Stimulated activated memory B cell treated with anti-CD40 and anti-IgM and Interleukin-4, amounts not matched to agents 10 μg/mL and 1 μg/mL and 100 μg/mL, for 72 hours (primary cell): ENCODE data around the gene IGSF21.

Experiments
- ATAC-seq: fragments of 150-1000 bp; cut with Tn5 transposase; 2 replicates; pipeline ENCODE4 v1.10.0; 2021
- H3K27ac Mint-ChIP-seq: one replicate; pipeline ENCODE4 v1.8.0; 2022; ENCODE audit warnings: mild to moderate bottlenecking, mixed read lengths
- H3K27me3 Mint-ChIP-seq: one replicate; pipeline ENCODE4 v1.8.0; 2022; ENCODE audit warnings: mixed read lengths
- H3K36me3 Mint-ChIP-seq: one replicate; pipeline ENCODE4 v1.8.0; 2022; ENCODE audit warnings: mixed read lengths
- H3K4me1 Mint-ChIP-seq: one replicate; pipeline ENCODE4 v1.8.0; 2022; ENCODE audit warnings: mixed read lengths
- H3K4me3 Mint-ChIP-seq: one replicate; pipeline ENCODE4 v1.8.0; 2022; ENCODE audit warnings: mild to moderate bottlenecking, moderate library complexity, mixed read lengths
- H3K9me3 Mint-ChIP-seq: one replicate; pipeline ENCODE4 v1.8.0; 2022; ENCODE audit warnings: mixed read lengths

IGSF21 gene

GRCh38 chr1:18302788-18303413 is 195.3 kb downstream of the IGSF21 start:
- Mint-ChIP-seq H3K27ac (no peak overlapping the region), H3K9me3 (no peaks in the 10 kb centered on the region), H3K4me3 (no peak overlapping the region), H3K4me1 (no peaks in the 10 kb centered on the region), H3K36me3 (no peaks in the 10 kb centered on the region), H3K27me3 (peaks cover 14% of the 10 kb centered on the region)
- no peak for ATAC-seq

GRCh38 chr1:18304151-18304869 is 196.7 kb downstream of the IGSF21 start:
- Mint-ChIP-seq H3K27ac (no peak overlapping the region), H3K4me1 (no peaks in the 10 kb centered on the region), H3K27me3 (peaks cover 11% of the 10 kb centered on the region), H3K36me3 (no peaks in the 10 kb centered on the region), H3K4me3 (no peak overlapping the region), H3K9me3 (no peaks in the 10 kb centered on the region)
- ATAC-seq: no peak

GRCh38 chr1:18305182-18305795 is 197.7 kb downstream of the IGSF21 start:
- ATAC-seq: no peak
- Mint-ChIP-seq H3K27me3 (peaks cover 11% of the 10 kb centered on the region), H3K27ac (no peak overlapping the region), H3K36me3 (no peaks in the 10 kb centered on the region), H3K4me3 (no peak overlapping the region), H3K4me1 (no peaks in the 10 kb centered on the region), H3K9me3 (no peaks in the 10 kb centered on the region)

- H3K27me3 Mint-ChIP-seq: peaks cover 18% of the 10 kb centered on the region
- no peaks in the 10 kb centered on the region for H3K4me1 Mint-ChIP-seq
- no peak for ATAC-seq
- no peak overlapping the region for H3K27ac Mint-ChIP-seq
- H3K4me3 Mint-ChIP-seq: no peak overlapping the region
- H3K9me3 Mint-ChIP-seq: peaks cover 3% of the 10 kb centered on the region
- no peaks in the 10 kb centered on the region for H3K36me3 Mint-ChIP-seq
Observed at GRCh38 chr1:18307329-18307898, 199.8 kb downstream of the IGSF21 start.

GRCh38 chr1:18309552-18310155 is 202.1 kb downstream of the IGSF21 start:
- no peak for ATAC-seq
- Mint-ChIP-seq H3K36me3 (no peaks in the 10 kb centered on the region), H3K27ac (no peak overlapping the region), H3K9me3 (peaks cover 3% of the 10 kb centered on the region), H3K4me1 (no peaks in the 10 kb centered on the region), H3K4me3 (no peak overlapping the region), H3K27me3 (peaks cover 14% of the 10 kb centered on the region)

- peaks cover 14% of the 10 kb centered on the region for H3K27me3 Mint-ChIP-seq
- ATAC-seq: no peak
- peaks cover 7% of the 10 kb centered on the region for H3K9me3 Mint-ChIP-seq
- no peaks in the 10 kb centered on the region for H3K4me1 Mint-ChIP-seq
- H3K27ac Mint-ChIP-seq: no peak overlapping the region
- H3K36me3 Mint-ChIP-seq: no peaks in the 10 kb centered on the region
- no peak overlapping the region for H3K4me3 Mint-ChIP-seq
Observed at GRCh38 chr1:18312961-18313360, 205.4 kb downstream of the IGSF21 start.

- Mint-ChIP-seq H3K36me3 (no peaks in the 10 kb centered on the region), H3K27me3 (peaks cover 14% of the 10 kb centered on the region), H3K4me3 (no peak overlapping the region), H3K9me3 (peaks cover 7% of the 10 kb centered on the region), H3K27ac (no peak overlapping the region), H3K4me1 (no peaks in the 10 kb centered on the region)
- ATAC-seq: no peak
Observed at GRCh38 chr1:18313523-18313922, 205.9 kb downstream of the IGSF21 start.

- H3K4me3 Mint-ChIP-seq: no peak overlapping the region
- no peak overlapping the region for H3K27ac Mint-ChIP-seq
- H3K9me3 Mint-ChIP-seq: peaks cover 7% of the 10 kb centered on the region
- ATAC-seq: no peak
- no peaks in the 10 kb centered on the region for H3K36me3 Mint-ChIP-seq
- no peaks in the 10 kb centered on the region for H3K4me1 Mint-ChIP-seq
- H3K27me3 Mint-ChIP-seq: peaks cover 14% of the 10 kb centered on the region
Observed at GRCh38 chr1:18314399-18314798, 206.8 kb downstream of the IGSF21 start.

GRCh38 chr1:18315449-18315848 is 207.9 kb downstream of the IGSF21 start:
- Mint-ChIP-seq H3K27me3 (peaks cover 14% of the 10 kb centered on the region), H3K4me1 (no peaks in the 10 kb centered on the region), H3K27ac (no peak overlapping the region), H3K4me3 (no peak overlapping the region), H3K36me3 (no peaks in the 10 kb centered on the region), H3K9me3 (peaks cover 7% of the 10 kb centered on the region)
- ATAC-seq: no peak

- Mint-ChIP-seq H3K9me3 (peaks cover 6% of the 10 kb centered on the region), H3K27me3 (peaks cover 6% of the 10 kb centered on the region), H3K4me1 (no peaks in the 10 kb centered on the region), H3K27ac (no peak overlapping the region), H3K36me3 (no peaks in the 10 kb centered on the region), H3K4me3 (no peak overlapping the region)
- ATAC-seq: no peak
Observed at GRCh38 chr1:18316764-18317163, 209.2 kb downstream of the IGSF21 start.

- no peak overlapping the region for H3K27ac Mint-ChIP-seq
- H3K4me3 Mint-ChIP-seq: no peak overlapping the region
- no peak for ATAC-seq
- H3K27me3 Mint-ChIP-seq: peaks cover 27% of the 10 kb centered on the region
- H3K9me3 Mint-ChIP-seq: peaks cover 4% of the 10 kb centered on the region
- H3K36me3 Mint-ChIP-seq: no peaks in the 10 kb centered on the region
- no peaks in the 10 kb centered on the region for H3K4me1 Mint-ChIP-seq
Observed at GRCh38 chr1:18319099-18319498, 211.5 kb downstream of the IGSF21 start.

- no peak overlapping the region for H3K27ac Mint-ChIP-seq
- no peak overlapping the region for H3K4me3 Mint-ChIP-seq
- no peak for ATAC-seq
- no peaks in the 10 kb centered on the region for H3K4me1 Mint-ChIP-seq
- H3K9me3 Mint-ChIP-seq: peaks cover 4% of the 10 kb centered on the region
- H3K27me3 Mint-ChIP-seq: peaks cover 32% of the 10 kb centered on the region
- no peaks in the 10 kb centered on the region for H3K36me3 Mint-ChIP-seq
Observed at GRCh38 chr1:18320051-18320450, 212.5 kb downstream of the IGSF21 start.

GRCh38 chr1:18322368-18323032 is 214.9 kb downstream of the IGSF21 start:
- H3K9me3 Mint-ChIP-seq: no peaks in the 10 kb centered on the region
- peaks cover 32% of the 10 kb centered on the region for H3K27me3 Mint-ChIP-seq
- H3K27ac Mint-ChIP-seq: no peak overlapping the region
- no peaks in the 10 kb centered on the region for H3K4me1 Mint-ChIP-seq
- no peak for ATAC-seq
- H3K4me3 Mint-ChIP-seq: no peak overlapping the region
- H3K36me3 Mint-ChIP-seq: no peaks in the 10 kb centered on the region

GRCh38 chr1:18323259-18323658 is 215.7 kb downstream of the IGSF21 start:
- Mint-ChIP-seq H3K36me3 (no peaks in the 10 kb centered on the region), H3K9me3 (no peaks in the 10 kb centered on the region), H3K4me1 (no peaks in the 10 kb centered on the region), H3K27ac (no peak overlapping the region), H3K27me3 (peaks cover 32% of the 10 kb centered on the region), H3K4me3 (no peak overlapping the region)
- ATAC-seq: no peak

- H3K4me3 Mint-ChIP-seq: no peak overlapping the region
- H3K36me3 Mint-ChIP-seq: no peaks in the 10 kb centered on the region
- no peaks in the 10 kb centered on the region for H3K4me1 Mint-ChIP-seq
- peaks cover 32% of the 10 kb centered on the region for H3K27me3 Mint-ChIP-seq
- no peaks in the 10 kb centered on the region for H3K9me3 Mint-ChIP-seq
- ATAC-seq: no peak
- H3K27ac Mint-ChIP-seq: no peak overlapping the region
Observed at GRCh38 chr1:18324246-18324645, 216.6 kb downstream of the IGSF21 start.
